GM19468 (cell line): ENCODE data around the gene IFITM10.

ENCODE experiments used
- ATAC-seq: cut with Tn5 transposase; IDR thresholded peaks from one replicate; pipeline ENCODE4 v1.9.1; 2021; ENCODE audit warnings: mild to moderate bottlenecking, moderate library complexity, moderate number of reproducible peaks; ENCODE audit not compliant: unreplicated experiment; ENCODE audit errors: extremely low read depth

Gene IFITM10

DNA sequence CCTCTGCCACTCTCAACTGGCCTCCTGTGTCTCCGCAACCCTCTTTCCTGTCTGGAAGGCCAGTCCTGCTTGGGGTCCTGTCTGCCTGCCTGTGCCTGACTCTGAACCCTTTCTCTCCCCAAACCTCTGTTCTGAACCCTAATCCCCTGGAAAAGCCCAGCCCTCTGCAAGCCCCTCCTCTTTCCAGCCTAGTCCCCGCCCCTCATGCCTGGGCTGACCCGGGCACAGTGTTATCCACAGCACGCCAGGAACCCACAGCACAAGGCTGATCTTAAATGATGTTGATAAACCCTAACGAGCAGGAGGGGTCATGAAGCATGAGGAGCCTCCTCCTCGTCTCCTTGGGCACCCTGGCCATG is at the start of gene IFITM10:
TSS of gene IFITM10 (minus strand) at position 115 of the 359 bp plus-strand sequence. CDS start 153 bp downstream, outside the sequence.
- ATAC-seq: no peak

DNA sequence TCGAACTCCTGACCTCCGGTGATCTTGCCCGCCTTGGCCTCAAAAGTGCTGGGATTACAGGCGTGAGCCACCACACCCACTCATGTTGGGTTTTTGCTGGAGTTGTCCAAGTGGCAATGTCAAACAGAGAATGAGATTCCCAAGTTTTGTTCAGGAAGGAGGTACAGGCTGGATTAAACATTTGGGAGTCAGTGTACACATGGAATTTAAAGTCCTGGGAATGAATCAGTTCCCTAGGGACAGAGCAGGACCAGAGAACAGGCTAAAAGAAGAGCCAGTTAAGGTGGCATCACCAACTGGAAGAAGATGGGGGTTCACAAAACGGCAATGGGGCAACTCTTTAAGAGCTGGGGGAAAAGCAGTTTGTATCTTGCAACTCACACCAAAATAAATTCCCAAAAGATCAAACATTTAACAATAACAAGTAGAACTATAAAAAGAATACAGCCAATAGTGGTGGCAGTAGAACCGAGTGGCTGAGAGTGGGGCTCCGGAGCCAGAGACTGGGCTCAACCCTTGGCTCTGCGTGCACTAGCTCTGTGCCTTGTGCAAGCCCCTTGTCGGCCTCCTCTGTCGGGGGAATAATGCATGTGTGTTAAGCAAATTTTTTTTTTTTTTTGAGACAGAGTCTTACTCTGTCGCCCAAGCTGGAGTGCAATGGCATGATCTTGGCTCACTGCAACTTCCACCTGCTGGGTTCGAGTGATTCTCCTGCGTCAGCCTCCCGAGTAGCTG is 47.2 kb upstream of the IFITM10 start:
- no peak for ATAC-seq

GRCh38 chr11:1796413-1797011 is 46.1 kb upstream of the IFITM10 start:
- no peak for ATAC-seq

GRCh38 chr11:1793081-1793480 is 42.7 kb upstream of the IFITM10 start:
- no peak for ATAC-seq

- ATAC-seq: no peak
Observed at GRCh38 chr11:1792461-1792860, 42.1 kb upstream of the IFITM10 start.

DNA sequence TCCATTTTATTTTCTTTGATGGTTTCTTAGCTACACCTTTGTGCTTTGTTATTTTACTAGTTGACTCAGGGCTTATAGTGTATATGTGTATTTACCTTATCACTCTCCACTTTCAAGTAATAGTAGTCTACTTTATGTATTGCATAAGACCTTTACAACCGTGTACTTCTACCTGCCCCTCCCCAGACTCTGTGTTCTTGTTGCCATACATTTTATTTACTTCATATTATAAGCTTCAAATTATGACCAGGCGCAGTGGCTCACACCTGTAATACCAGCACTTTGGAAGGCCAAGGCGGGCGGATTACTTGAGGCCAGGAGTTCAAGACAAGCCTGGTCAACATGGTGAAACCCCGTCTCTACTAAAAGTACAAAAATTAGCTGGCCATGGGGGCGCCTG is 41.5 kb upstream of the IFITM10 start:
- no peak for ATAC-seq

- no peak for ATAC-seq
Observed at GRCh38 chr11:1786466-1786865, 36.1 kb upstream of the IFITM10 start.

DNA sequence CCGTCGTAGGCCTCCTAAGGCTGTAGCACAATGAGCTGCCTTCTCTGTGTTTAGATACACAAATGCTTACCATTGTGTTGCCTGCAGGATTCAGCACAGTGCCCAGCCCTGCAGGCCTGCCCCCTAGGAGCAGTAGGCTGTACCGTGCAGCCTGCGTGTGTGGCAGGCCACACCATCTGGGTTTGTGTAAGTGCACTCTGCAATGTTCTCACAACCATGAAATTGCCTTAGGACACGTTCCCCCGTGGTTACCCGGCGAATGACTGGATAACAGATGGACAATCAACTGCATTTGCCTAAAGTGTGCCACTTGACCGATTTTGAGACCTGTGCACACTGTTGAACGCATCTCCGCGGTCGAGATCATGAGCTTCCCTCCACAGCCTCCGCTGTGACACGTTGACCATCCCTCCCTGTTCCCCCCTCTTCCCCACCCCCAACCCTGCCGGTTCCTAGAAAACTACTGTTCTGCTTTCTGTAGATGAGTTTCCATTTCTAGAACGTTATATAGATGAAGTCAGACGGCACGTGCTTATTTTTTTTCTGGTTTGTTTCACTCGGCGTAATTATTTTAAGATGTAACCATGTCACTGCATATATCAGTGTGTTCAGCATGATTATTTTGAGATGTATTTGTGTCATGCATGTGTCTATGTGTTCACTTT is 35.5 kb upstream of the IFITM10 start:
- ATAC-seq: no peak

DNA sequence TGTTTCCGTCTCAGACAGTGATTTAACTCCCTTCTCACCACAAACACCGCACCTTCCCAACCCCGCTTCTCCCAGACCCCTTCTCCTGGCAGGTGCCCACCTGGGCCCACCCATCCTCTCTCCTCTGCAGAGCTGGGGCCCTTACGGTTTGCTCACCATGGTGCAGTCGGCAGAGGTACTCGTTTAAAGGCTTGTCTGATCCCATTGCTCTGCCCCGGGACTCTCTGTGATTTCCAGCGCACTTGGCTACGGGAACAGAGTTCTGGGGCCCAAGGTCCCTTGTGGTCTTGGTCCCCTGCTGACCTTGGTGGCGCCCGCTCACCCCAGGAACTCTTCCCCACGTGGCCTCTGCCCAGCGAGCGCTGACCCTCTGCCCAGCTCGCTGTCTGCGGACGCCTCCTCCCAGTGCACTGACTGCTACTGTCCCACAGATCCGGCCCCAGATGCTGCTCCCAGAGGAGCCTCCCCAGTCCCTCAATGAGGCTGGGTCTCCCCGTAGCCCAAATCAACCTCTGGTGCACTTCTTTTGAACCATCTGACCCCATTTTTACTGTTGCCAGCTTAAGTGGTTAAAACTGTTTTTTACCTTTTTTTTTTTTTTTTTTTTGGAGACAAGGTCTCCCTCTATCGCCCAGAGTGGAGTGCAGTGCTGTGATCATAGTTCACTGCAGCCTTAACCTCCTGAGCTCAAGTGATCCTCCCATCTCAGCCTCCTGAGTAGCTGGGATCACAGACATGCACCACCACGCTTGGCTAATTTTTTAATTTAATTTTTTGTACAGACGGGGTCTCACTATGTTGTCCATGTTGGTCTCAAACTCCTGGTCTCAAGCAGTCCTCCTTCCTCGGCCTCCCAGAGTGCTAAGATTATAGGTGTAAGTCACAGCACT is 34.6 kb upstream of the IFITM10 start:
- no peak for ATAC-seq

DNA sequence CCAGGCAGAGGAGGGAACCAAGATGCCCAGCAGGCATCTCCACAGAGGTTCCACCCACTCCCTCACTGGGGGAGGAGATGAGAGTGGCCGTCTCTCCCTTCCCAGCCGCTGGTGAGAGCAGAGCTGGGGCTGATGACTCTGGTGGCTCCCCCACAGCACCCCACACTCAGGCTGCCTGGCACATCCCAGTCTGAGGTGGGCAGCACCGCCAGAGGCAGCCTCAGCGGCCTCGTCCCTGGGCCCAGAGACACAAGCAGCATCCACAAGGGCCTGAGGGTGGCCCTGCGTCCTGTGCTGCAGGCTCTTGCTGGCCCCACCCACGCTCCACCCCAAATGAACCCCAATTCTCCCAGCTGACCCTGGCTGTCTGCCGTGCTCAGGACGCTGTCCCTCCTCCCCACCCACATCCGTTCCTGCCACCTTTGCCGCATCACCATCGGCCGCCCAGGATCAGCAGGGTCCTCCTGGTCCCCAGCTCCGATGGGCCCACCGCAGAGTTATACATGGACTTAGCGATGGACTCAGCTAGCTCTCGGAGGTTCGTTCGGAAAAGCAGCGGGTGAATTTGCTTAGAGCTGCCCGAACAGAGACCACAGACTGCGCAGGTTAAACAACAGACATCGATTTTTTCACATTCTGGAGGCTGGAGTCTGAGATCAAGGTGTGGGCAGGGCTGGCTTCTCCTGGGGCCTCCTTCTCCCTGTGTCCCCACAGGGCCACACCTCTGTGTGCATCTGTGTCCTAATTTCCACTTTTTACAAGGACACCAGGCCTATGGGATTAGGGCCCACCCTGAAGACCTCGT is 33.5 kb upstream of the IFITM10 start:
- ATAC-seq: no peak

- ATAC-seq: no peak
Observed at GRCh38 chr11:1782831-1783724, 32.7 kb upstream of the IFITM10 start.

DNA sequence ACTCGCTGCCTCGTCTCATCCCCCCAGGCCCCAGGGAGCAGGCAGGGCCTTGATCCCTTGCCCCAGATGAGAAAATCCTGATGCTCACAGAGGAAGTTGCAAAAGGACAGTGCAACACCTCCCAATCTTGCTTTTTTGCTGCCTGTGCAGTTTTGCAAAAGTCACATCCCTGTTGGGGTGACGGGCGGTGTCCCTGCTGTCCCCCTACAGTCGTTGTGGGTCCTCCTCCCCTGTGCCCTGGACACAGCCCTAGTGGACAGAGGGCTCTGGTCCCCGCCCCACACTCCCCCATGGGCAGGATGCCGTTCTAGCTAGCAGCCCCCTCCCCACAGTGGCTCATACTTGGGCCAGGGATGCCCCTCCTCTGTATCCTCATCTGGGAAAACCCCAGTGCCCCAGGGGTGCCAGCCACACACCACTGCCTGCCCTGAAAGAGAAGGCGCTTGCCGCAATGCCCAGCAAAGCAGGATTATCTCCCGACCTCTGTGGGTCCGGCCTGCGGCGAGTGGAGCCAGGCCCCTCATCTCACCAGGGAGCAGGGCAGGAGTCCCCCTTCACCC is 31.7 kb upstream of the IFITM10 start:
- no peak for ATAC-seq

- ATAC-seq: no peak
Observed at GRCh38 chr11:1781593-1781975, 31.2 kb upstream of the IFITM10 start.

DNA sequence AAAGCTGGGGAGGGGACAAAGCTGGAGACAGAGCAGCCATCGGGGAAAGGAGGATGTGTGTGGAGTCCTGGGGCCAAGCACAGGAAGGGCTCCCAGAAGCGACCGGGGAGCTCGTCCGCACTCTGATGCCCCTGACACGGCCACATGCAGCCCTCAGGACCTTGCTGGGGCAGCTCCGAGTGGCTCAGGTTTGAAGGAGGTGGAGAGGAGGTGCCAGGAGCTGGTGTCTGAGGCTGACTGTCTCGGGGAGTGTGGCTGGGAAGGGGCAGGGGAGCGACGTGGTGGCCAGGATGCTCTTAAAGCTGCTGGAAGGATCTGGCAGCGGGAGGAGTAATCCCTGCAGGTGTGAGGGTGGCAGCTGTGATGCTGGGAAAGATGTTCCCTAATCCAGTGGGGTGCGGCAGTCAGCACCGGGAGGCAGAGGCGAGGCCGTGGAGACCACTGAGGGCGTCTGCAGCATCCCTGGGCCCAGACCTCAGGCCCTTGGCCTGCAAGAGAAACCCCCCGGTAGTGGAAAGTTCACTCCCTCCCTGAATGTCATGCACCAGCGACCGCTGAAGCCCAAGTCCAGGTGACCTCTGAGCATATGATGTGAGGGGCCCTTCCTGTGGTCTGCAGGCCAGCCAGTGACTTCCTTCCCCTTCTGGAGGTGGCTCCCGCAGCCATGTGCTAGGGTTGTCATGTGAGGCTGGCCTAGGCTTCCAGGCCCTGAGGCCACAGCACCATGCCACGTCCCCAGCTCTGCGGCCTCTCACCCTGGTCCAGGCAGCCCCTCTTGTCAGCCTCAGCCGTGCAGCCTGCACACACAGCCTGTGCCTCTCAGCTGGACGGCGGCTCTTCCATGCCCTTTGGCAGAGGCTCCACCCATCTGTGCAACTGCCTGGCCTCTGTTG is 30.6 kb upstream of the IFITM10 start:
- ATAC-seq: no peak

GRCh38 chr11:1779806-1780699 is 29.7 kb upstream of the IFITM10 start:
- ATAC-seq: no peak

DNA sequence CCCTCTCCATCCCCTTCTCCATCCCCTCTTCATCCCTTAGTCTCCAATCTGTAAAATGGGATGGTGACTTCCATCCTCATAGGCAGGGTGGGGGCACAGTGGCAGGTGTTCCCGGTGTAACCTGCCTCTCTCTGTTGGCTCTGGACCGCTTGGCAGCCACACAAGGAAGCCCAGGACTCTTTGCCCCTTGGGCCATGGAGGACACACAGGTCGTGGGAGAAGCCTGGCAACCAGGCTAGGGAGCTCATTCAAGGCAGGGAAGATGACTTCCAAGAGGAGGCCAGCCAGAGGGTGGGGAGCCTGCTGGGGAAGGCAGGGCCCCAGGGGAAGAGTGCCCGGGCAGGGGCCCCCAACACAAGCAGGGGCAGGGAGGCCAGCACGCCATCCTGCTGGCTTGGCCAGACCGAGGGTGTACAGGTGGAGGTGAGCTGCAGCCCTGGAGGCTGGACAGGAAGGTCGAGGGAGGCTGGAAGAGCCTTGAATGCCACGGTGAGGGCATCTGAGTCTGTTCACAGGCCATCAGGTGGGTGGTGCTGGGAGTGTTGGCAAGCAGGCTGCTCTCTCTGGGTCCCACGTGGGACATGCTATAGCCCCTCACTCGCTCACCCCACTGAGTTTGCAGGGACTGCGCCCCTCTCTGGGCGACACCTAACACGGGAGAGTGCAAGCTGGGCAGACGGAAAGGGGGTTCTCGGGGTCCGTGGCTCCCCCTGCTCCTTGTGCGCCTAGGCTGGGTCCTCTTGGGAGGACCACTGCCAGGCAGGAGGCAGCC is 28.8 kb upstream of the IFITM10 start:
- ATAC-seq: no peak
